ENCODE data around the gene GPNMB. TPM values are rescaled to one million over a fixed set of nuclear protein-coding genes. Genes with fewer than 3 reads are reported as not detected.

GPNMB gene
- total and polyA plus RNA-seq, 10 of the 15 experiments (the other 5 are each of a cell fraction or from before 2014, with no cell fraction given), result 5.9 to 22.3 (median 10.0) TPM

- TF ChIP-seq ZNF274 (IDR thresholded peaks at IDR 0.05; ENCODE audit: insufficient read depth, insufficient read length), result no peak
- no peak for TF ChIP-seq LARP7 (IDR thresholded peaks at IDR 0.05)
- no peak for TF ChIP-seq ZNF622 (IDR thresholded peaks at IDR 0.05)
- TF ChIP-seq, protein P1, sequence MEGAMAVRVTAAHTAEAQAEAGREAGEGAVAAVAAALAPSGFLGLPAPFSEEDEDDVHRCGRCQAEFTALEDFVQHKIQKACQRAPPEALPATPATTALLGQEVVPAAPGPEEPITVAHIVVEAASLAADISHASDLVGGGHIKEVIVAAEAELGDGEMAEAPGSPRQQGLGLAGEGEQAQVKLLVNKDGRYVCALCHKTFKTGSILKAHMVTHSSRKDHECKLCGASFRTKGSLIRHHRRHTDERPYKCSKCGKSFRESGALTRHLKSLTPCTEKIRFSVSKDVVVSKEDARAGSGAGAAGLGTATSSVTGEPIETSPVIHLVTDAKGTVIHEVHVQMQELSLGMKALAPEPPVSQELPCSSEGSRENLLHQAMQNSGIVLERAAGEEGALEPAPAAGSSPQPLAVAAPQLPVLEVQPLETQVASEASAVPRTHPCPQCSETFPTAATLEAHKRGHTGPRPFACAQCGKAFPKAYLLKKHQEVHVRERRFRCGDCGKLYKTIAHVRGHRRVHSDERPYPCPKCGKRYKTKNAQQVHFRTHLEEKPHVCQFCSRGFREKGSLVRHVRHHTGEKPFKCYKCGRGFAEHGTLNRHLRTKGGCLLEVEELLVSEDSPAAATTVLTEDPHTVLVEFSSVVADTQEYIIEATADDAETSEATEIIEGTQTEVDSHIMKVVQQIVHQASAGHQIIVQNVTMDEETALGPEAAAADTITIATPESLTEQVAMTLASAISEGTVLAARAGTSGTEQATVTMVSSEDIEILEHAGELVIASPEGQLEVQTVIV (IDR thresholded peaks at IDR 0.05; ENCODE audit: borderline replicate concordance, partially characterized antibody), result no peak
- TF ChIP-seq ZNF217 (IDR thresholded peaks at IDR 0.05), result no peak
- no peak for TF ChIP-seq MEF2B (IDR thresholded peaks at IDR 0.05; ENCODE audit: partially characterized antibody, poor library complexity, severe bottlenecking)
- no peak for TF ChIP-seq ZNF24 (IDR thresholded peaks at IDR 0.05)
Observed at GRCh38 chr7:23260371-23260770, 13.8 kb downstream of the GPNMB start (continued).

DNA sequence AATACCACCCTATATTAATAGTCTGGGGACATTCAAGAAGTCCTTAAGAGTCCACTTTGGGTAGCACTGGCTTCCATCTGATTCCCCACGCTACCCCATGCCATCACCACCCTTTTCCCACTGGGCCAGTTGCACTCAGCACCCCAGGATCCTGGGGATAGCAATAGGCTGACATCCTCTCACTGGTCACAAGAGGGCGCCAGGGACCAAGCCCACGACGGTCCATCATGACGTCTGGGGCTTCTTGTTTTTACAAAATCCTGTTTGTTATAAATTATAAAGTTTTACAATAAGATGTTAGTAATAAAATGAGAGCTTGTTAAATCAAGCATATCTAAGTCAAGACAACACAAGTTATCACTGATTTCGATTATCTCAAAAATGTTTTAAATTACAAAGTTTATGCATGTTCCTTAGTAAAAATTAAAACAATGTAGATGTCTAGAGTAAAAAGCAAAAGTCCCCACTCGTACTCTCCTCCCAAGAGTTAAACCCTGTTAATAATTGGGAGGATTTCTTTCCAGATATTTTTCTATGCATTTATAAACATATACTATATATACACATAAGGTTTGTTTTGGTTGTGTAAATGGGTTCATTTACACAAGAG, 15.4 kb downstream of the GPNMB start:
- DNase-seq (ENCODE audit: low read depth, low spot score) (no peak), ATAC-seq (peak; percentile 95), FAIRE-seq (peak; percentile 90)
- Histone ChIP-seq H3K9ac (ENCODE audit: control insufficient read depth, insufficient read depth, low read length) (no peak overlapping the region), H3K4me2 (ENCODE audit: control insufficient read depth, insufficient read depth) (0 out of 2 replicates have a peak overlapping the region, but pooled peaks have one; percentile 25), H3K9me3 (replicated peaks; ENCODE audit: control insufficient read depth, insufficient read depth, low read length) (no peaks in the 10 kb centered on the region), H3K27ac (ENCODE audit: control insufficient read depth, insufficient read depth) (no peak overlapping the region), H3K4me3 (no peak overlapping the region), H3K36me3 (ENCODE audit: control insufficient read depth in 2 of 2, insufficient read depth in 2 of 2, low read length in 1 of 2) (no peaks in the 10 kb centered on the region), H2AFZ (ENCODE audit: control insufficient read depth, low read depth, low read length) (peak overlapping the region; percentile 51), H3K4me1 (ENCODE audit: control insufficient read depth, insufficient read depth, low read length) (peaks cover 11% of the 10 kb centered on the region), H3K27me3 (replicated peaks in 1 of 2; ENCODE audit: control insufficient read depth in 2 of 2, insufficient read depth in 2 of 2, low read length in 1 of 2) (no peaks in the 10 kb centered on the region; a peak in 1 of 4 replicates), H4K20me1 (ENCODE audit: control insufficient read depth, insufficient read depth) (no peaks in the 10 kb centered on the region), H3K79me2 (ENCODE audit: control insufficient read depth, insufficient read depth, low read length) (no peaks in the 10 kb centered on the region)
- POLR2A ChIA-PET, result no interaction called here
- no TSS peak for BruUV-seq (replicated peaks)
- WGBS (ENCODE audit: insufficient coverage, insufficient replicate concordance, low lambda C conversion rate, missing lambda C conversion rate), result 0% methylated on average over 7 of the region's 7 CpGs
- in situ Hi-C loops (cut with MboI) (no loop called here), intact Hi-C loops (cut with micrococcal nuclease; ENCODE audit: unreplicated experiment) (no loop called here)
- RAD21 ChIA-PET (ENCODE audit: unreplicated experiment), result interaction anchor here (0.6 to 3.4 kb wide), 10 partner anchors 11 to 176 kb away, joined by 3 to 30 read pairs (median 4); partner anchors contain the start of gene MALSU1
- SMC1A ChIA-PET (ENCODE audit: uncharacterized antibody, unreplicated experiment), result interaction anchor here (0.6 to 6.7 kb wide), 11 partner anchors 11 to 438 kb away, joined by 3 to 66 read pairs (median 4); no protein-coding TSS in a partner anchor
- CTCF ChIA-PET, result interaction anchor here (0.6 to 9.5 kb wide), 27 partner anchors 9 to 450 kb away, joined by 3 to 167 read pairs (median 4); partner anchors contain the start of gene NUP42
- TF ChIP-seq IKZF2 (IDR thresholded peaks at IDR 0.05) (no peak), BCLAF1 (IDR thresholded peaks at IDR 0.05) (no peak), CTCF (IDR thresholded peaks at IDR 0.05 in 2 of 3, conservative IDR thresholded peaks at IDR 0.05 in 1 of 3; ENCODE audit: control insufficient read depth in 2 of 3, extremely low read depth in 1 of 3, insufficient read depth in 1 of 3, low read depth in 3 of 3, low read length in 3 of 3) (peak; percentile 83 to 94 (median 86)), RAD21 (IDR thresholded peaks at IDR 0.05; ENCODE audit: insufficient read depth, low read depth, low read length) (peak; percentile 87), ZNF622 (IDR thresholded peaks at IDR 0.05) (no peak), ESRRA (IDR thresholded peaks at IDR 0.05; ENCODE audit: low read length) (no peak), CBFB (IDR thresholded peaks at IDR 0.05; ENCODE audit: low read depth) (no peak), RUNX3 (IDR thresholded peaks at IDR 0.05; ENCODE audit: low read length) (no peak; the same call in 1 of the 2 replicates), BRCA1 (IDR thresholded peaks at IDR 0.05; ENCODE audit: low read depth, low read length) (no peak), RFX5 (IDR thresholded peaks at IDR 0.05; ENCODE audit: low read depth, low read length) (no peak)

Measured in GM12878 (cell line).